Measurements from ENCODE around the gene PPP3CA. TPM values are rescaled to one million over a fixed set of nuclear protein-coding genes. Genes with fewer than 3 reads are reported as not detected.

Gene PPP3CA
- total and polyA plus RNA-seq, 2 of the 8 experiments (the other 6 are each of a cell fraction or from before 2014, with no cell fraction given): 7.9 to 35.0 TPM

- no peaks in the 10 kb centered on the region for H3K23me2 ChIP-seq (ENCODE audit: low read depth, low read length)
- no peak overlapping the region for H3K56ac ChIP-seq (replicated peaks; ENCODE audit: insufficient read length, low read depth, low read length)
- POLR2A ChIA-PET (ENCODE audit: partially characterized antibody): interaction anchor here (0.8 to 1.2 kb wide), 2 partner anchors 8 to 20 kb away, joined by 3 to 4 read pairs; no protein-coding TSS in a partner anchor
- H4K8ac ChIP-seq (ENCODE audit: extremely low read depth, insufficient read depth, low read length): no peak overlapping the region
- H3K79me2 ChIP-seq (ENCODE audit: control insufficient read depth in 1 of 2, insufficient read depth in 2 of 2, low read length in 2 of 2): peaks cover 0 to 27% of the 10 kb centered on the region in 2 experiments; a peak in 2 of 4 replicates
- H4K5ac ChIP-seq (ENCODE audit: insufficient read length, low read depth, low read length): no peak overlapping the region
- no peak overlapping the region for H3K18ac ChIP-seq (ENCODE audit: extremely low read depth, low read length)
- FAIRE-seq (peak; percentile 58), DNase-seq (ENCODE audit: low read depth in 1 of 2, low spot score in 2 of 2) (no peak)
- no peak overlapping the region for H3K4me3 ChIP-seq (ENCODE audit: extremely low read depth in 1 of 4, insufficient read depth in 2 of 4, low read depth in 3 of 4, low read length in 4 of 4)
- no peaks in the 10 kb centered on the region for H3K9me3 ChIP-seq (ENCODE audit: insufficient read depth in 2 of 2, low read depth in 1 of 2, low read length in 1 of 2)
- H3K4ac ChIP-seq (replicated peaks; ENCODE audit: insufficient read length, low read depth, low read length): no peak overlapping the region
- peaks cover 2 to 18% (median 11%) of the 10 kb centered on the region in 4 experiments; a peak in 6 of 7 replicates for H3K4me1 ChIP-seq (replicated peaks in 1 of 4; ENCODE audit: control insufficient read depth in 3 of 4, insufficient read depth in 4 of 4, low read length in 3 of 4)
- H2AFZ ChIP-seq (ENCODE audit: low read length): no peak overlapping the region
- no peak overlapping the region for H3K9ac ChIP-seq (replicated peaks in 1 of 4; ENCODE audit: extremely low read depth in 1 of 4, low read depth in 3 of 4, low read length in 3 of 4)
- peak overlapping the region; percentile 36; the same call in 1 of the 2 replicates for H2BK5ac ChIP-seq (ENCODE audit: low read depth, low read length)
- H3K14ac ChIP-seq (ENCODE audit: insufficient read length): no peak overlapping the region
- H3K27me3 ChIP-seq (replicated peaks in 1 of 4; ENCODE audit: control insufficient read depth in 3 of 4, extremely low read depth in 1 of 4, insufficient read depth in 3 of 4, low read length in 3 of 4): no peaks in the 10 kb centered on the region
- H2BK120ac ChIP-seq (replicated peaks; ENCODE audit: low read depth, low read length): no peak overlapping the region
- 0 out of 4 replicates have a peak overlapping the region, but pooled peaks have one; percentile 4 to 12 for H3K4me2 ChIP-seq (ENCODE audit: insufficient read depth in 1 of 2, low read depth in 2 of 2, low read length in 2 of 2)
- H2BK20ac ChIP-seq (ENCODE audit: low read length): no peak overlapping the region; the same call in 1 of the 2 replicates
- H3K23ac ChIP-seq (ENCODE audit: insufficient read length): no peak overlapping the region
- H2BK15ac ChIP-seq (ENCODE audit: low read length): no peak overlapping the region
- no peak overlapping the region for H4K91ac ChIP-seq (replicated peaks; ENCODE audit: insufficient read length, low read length)
- peaks cover 0 to 1% of the 10 kb centered on the region in 2 experiments for H4K20me1 ChIP-seq (replicated peaks in 1 of 2; ENCODE audit: control insufficient read depth in 1 of 2, insufficient read depth in 2 of 2, low read length in 2 of 2)
- H3K36me3 ChIP-seq (ENCODE audit: control insufficient read depth in 2 of 4, insufficient read depth in 4 of 4, low read length in 3 of 4): no peaks in the 10 kb centered on the region
- no peaks in the 10 kb centered on the region for H3K79me1 ChIP-seq (ENCODE audit: low read depth, low read length)
- H2BK12ac ChIP-seq (ENCODE audit: low read depth, low read length): no peak overlapping the region
- 45% methylated on average over 4 of the region's 4 CpGs; no CpG with 5 or more reads in 1 of the 2 experiments for WGBS, 2 experiments (ENCODE audit: extremely low coverage in 1 of 2, insufficient coverage in 1 of 2, insufficient read length in 1 of 2, insufficient replicate concordance in 2 of 2, low coverage in 1 of 2, low lambda C conversion rate in 2 of 2, missing lambda C conversion rate in 1 of 2)
- H2AK5ac ChIP-seq (ENCODE audit: low read depth, low read length): no peak overlapping the region
- H3K27ac ChIP-seq (ENCODE audit: low read depth, low read length): no peak overlapping the region
- CTCF ChIA-PET (ENCODE audit: partially characterized antibody): interaction anchor here (1.7 kb wide), 1 partner anchor 20 kb away, joined by 4 read pairs; no protein-coding TSS in a partner anchor
- no peak for TF ChIP-seq RNF2 (IDR thresholded peaks at IDR 0.05; ENCODE audit: borderline replicate concordance, low read depth, low read length, missing control alignments, poor library complexity, severe bottlenecking)
- TF ChIP-seq RFX5 (IDR thresholded peaks at IDR 0.05; ENCODE audit: borderline replicate concordance, low read depth, low read length): no peak
- no peak for TF ChIP-seq SP1 (IDR thresholded peaks at IDR 0.05; ENCODE audit: low read depth, low read length)
- no peak for TF ChIP-seq TEAD4 (IDR thresholded peaks at IDR 0.05; ENCODE audit: low read depth, low read length)
- TF ChIP-seq GABPA (IDR thresholded peaks at IDR 0.05; ENCODE audit: borderline replicate concordance, insufficient read depth, low read length): no peak
- TF ChIP-seq CHD1 (IDR thresholded peaks at IDR 0.05; ENCODE audit: low read depth, low read length): no peak
- peak; percentile 59; the same call in 1 of the 2 replicates for TF ChIP-seq YY1 (IDR thresholded peaks at IDR 0.05; ENCODE audit: low read depth, low read length)
- no peak for TF ChIP-seq CREB1 (IDR thresholded peaks at IDR 0.05)
- TF ChIP-seq, protein P1, sequence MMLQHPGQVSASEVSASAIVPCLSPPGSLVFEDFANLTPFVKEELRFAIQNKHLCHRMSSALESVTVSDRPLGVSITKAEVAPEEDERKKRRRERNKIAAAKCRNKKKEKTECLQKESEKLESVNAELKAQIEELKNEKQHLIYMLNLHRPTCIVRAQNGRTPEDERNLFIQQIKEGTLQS (IDR thresholded peaks at IDR 0.05; ENCODE audit: insufficient read depth, low read depth, low read length): no peak
- no peak for TF ChIP-seq TBP (IDR thresholded peaks at IDR 0.05; ENCODE audit: low read depth, low read length)
- 0 out of 2 replicates have a peak, but pooled peaks have one; percentile 55 for TF ChIP-seq EGR1 (IDR thresholded peaks at IDR 0.05; ENCODE audit: borderline replicate concordance, low read depth, low read length)
- peak; percentile 9; the same call in 1 of the 2 replicates for TF ChIP-seq MAFK (IDR thresholded peaks at IDR 0.05; ENCODE audit: low read depth, low read length)
Observed at GRCh38 chr4:101282076-101282844, 65.1 kb downstream of the PPP3CA start.

Measured in H1 (cell line).